GM23338 (cell line): Measurements from ENCODE around the gene TRIP10. TPM values are rescaled to one million over a fixed set of nuclear protein-coding genes. Genes with fewer than 3 reads are reported as not detected.
"Not testable (repeated sequence)": the region's sequence is repeated elsewhere in the genome, so short reads cannot be mapped to it uniquely, and the experiment has no call there.

Experiments
- ATAC-seq: fragments of 200-7000 bp; cut with Tn5 transposase; 3 replicates; pipeline ENCODE4 v1.9.1; 2020
- DNase-seq: peaks from one replicate; pipeline ENCODE4 v3.0.0-alpha.2; 2015; ENCODE audit warnings: low spot score
- H2AFZ ChIP-seq: fragments of 200-600 bp; sonication (generic); 2 replicates; pipeline ENCODE4 v1.8.0; 2016; ENCODE audit warnings: antibody characterized with exemption, mild to moderate bottlenecking, moderate library complexity
- H3F3A ChIP-seq: fragments of 200-600 bp; sonication (generic); replicated peaks from 2 replicates; pipeline ENCODE4 v1.8.0; 2017; ENCODE audit warnings: antibody characterized with exemption, mixed run types, low read depth
- H3K27ac ChIP-seq: fragments of 200-600 bp; sonication (generic); 2 replicates; pipeline ENCODE4 v1.6.1; 2016; ENCODE audit warnings: low read depth
- H3K27me3 ChIP-seq: fragments of 200-600 bp; sonication (generic); 2 replicates; pipeline ENCODE4 v1.8.0; 2016; ENCODE audit warnings: mild to moderate bottlenecking, mixed run types, moderate library complexity; ENCODE audit not compliant: insufficient read depth
- H3K36me3 ChIP-seq: fragments of 200-600 bp; sonication (generic); 2 replicates; pipeline ENCODE4 v1.8.0; 2016; ENCODE audit warnings: mild to moderate bottlenecking; ENCODE audit not compliant: insufficient read depth
- H3K4me1 ChIP-seq: fragments of 200-600 bp; sonication (generic); 2 replicates; pipeline ENCODE4 v1.8.0; 2016; ENCODE audit warnings: mild to moderate bottlenecking, moderate library complexity; ENCODE audit not compliant: insufficient read depth
- H3K4me2 ChIP-seq: fragments of 200-600 bp; sonication (generic); 2 replicates; pipeline ENCODE4 v1.7.1; 2017; ENCODE audit warnings: mixed run types
- H3K4me3 ChIP-seq: fragments of 200-600 bp; sonication (generic); 2 replicates; pipeline ENCODE4 v1.6.1; 2016; ENCODE audit warnings: mixed run types
- H3K79me2 ChIP-seq: fragments of 200-600 bp; sonication (generic); replicated peaks from 2 replicates; pipeline ENCODE4 v1.8.0; 2017; ENCODE audit warnings: mild to moderate bottlenecking; ENCODE audit not compliant: insufficient read depth
- H3K9me2 ChIP-seq: fragments of 200-600 bp; sonication (generic); 2 replicates; pipeline ENCODE4 v1.8.0; 2017; ENCODE audit not compliant: insufficient read depth
- H4K20me1 ChIP-seq: fragments of 200-600 bp; sonication (generic); replicated peaks from 2 replicates; pipeline ENCODE4 v1.8.0; 2017; ENCODE audit warnings: mild to moderate bottlenecking; ENCODE audit not compliant: insufficient read depth
- H3K27ac Mint-ChIP-seq: 2 replicates; pipeline ENCODE4 v1.8.0; 2020; ENCODE audit warnings: inconsistent platforms, mild to moderate bottlenecking, moderate library complexity, mixed read lengths
- H3K27me3 Mint-ChIP-seq: 3 replicates; pipeline ENCODE4 v1.8.0; 2022; ENCODE audit warnings: low read depth, mild to moderate bottlenecking, moderate library complexity, mixed read lengths, inconsistent platforms; ENCODE audit not compliant: insufficient read depth, poor library complexity
- H3K36me3 Mint-ChIP-seq: 3 replicates; pipeline ENCODE4 v1.8.0; 2021; ENCODE audit warnings: low read depth, mild to moderate bottlenecking, inconsistent platforms, moderate library complexity, mixed read lengths
- H3K4me1 Mint-ChIP-seq: 3 replicates; pipeline ENCODE4 v1.8.0; 2020; ENCODE audit warnings: mild to moderate bottlenecking, inconsistent platforms, mixed read lengths
- H3K4me3 Mint-ChIP-seq: 3 replicates; pipeline ENCODE4 v1.8.0; 2021; ENCODE audit warnings: moderate library complexity, mild to moderate bottlenecking, inconsistent platforms, mixed read lengths
- H3K9me3 Mint-ChIP-seq: 3 replicates; pipeline ENCODE4 v1.8.0; 2020; ENCODE audit warnings: moderate library complexity, mild to moderate bottlenecking, inconsistent platforms, mixed read lengths
- EZH2 ChIP-seq: fragments of 200-600 bp; sonication (generic); IDR thresholded peaks from one replicate; pipeline ENCODE4 v1.8.0; 2017; ENCODE audit warnings: antibody characterized with exemption, mild to moderate bottlenecking, low read depth; ENCODE audit not compliant: unreplicated experiment
- EZH2phosphoT487 ChIP-seq: fragments of 200-600 bp; sonication (generic); IDR thresholded peaks from one replicate; pipeline ENCODE4 v1.8.1; 2018; ENCODE audit warnings: antibody characterized with exemption; ENCODE audit not compliant: unreplicated experiment
- JUNB ChIP-seq: IDR thresholded peaks from one replicate; pipeline ENCODE4 v1.6.1; 2016; ENCODE audit warnings: antibody characterized with exemption; ENCODE audit not compliant: unreplicated experiment
- NANOG ChIP-seq: IDR thresholded peaks from 2 replicates; pipeline ENCODE4 v1.6.1; 2016; ENCODE audit warnings: antibody characterized with exemption, borderline replicate concordance
- POLR2AphosphoS5 ChIP-seq: IDR thresholded peaks from 2 replicates; pipeline ENCODE4 v1.6.1; 2016; ENCODE audit warnings: antibody characterized with exemption, low read depth
- ZNF114 ChIP-seq: fragments of 250-450 bp; sonication (Bioruptor Pico); IDR thresholded peaks from 2 replicates; pipeline ENCODE4 v1.5.0; 2020; ENCODE audit warnings: mild to moderate bottlenecking, moderate library complexity
- polyA plus RNA-seq: library from polyadenylated mRNA; unstranded; fragments of >200 nt; fragmentation: Nextera tagmentation; extraction: Ambion mirVana; gene quantifications from 2 replicates; pipeline ENCODE4 v1.2.1, GENCODE V29; 2016
- total RNA-seq: library from RNA; depleted of rRNA; stranded (reverse); fragments of >200 nt; shearing (Covaris generic); gene quantifications from 2 replicates; pipeline ENCODE4 v1.2.3, GENCODE V29; 2014
- TF ChIP-seq, protein P1 (sequence below): fragments of 250-450 bp; sonication (Bioruptor Pico); IDR thresholded peaks from 2 replicates; pipeline ENCODE4 v1.5.0; 2020; ENCODE audit warnings: mild to moderate bottlenecking, moderate library complexity

TRIP10 gene
- total and polyA plus RNA-seq, 2 experiments from 2014 or later = 56.8 to 68.5 TPM

GRCh38 chr19:6707658-6708018 is 31.8 kb upstream of the TRIP10 start (continued):
- TF ChIP-seq, protein P1, sequence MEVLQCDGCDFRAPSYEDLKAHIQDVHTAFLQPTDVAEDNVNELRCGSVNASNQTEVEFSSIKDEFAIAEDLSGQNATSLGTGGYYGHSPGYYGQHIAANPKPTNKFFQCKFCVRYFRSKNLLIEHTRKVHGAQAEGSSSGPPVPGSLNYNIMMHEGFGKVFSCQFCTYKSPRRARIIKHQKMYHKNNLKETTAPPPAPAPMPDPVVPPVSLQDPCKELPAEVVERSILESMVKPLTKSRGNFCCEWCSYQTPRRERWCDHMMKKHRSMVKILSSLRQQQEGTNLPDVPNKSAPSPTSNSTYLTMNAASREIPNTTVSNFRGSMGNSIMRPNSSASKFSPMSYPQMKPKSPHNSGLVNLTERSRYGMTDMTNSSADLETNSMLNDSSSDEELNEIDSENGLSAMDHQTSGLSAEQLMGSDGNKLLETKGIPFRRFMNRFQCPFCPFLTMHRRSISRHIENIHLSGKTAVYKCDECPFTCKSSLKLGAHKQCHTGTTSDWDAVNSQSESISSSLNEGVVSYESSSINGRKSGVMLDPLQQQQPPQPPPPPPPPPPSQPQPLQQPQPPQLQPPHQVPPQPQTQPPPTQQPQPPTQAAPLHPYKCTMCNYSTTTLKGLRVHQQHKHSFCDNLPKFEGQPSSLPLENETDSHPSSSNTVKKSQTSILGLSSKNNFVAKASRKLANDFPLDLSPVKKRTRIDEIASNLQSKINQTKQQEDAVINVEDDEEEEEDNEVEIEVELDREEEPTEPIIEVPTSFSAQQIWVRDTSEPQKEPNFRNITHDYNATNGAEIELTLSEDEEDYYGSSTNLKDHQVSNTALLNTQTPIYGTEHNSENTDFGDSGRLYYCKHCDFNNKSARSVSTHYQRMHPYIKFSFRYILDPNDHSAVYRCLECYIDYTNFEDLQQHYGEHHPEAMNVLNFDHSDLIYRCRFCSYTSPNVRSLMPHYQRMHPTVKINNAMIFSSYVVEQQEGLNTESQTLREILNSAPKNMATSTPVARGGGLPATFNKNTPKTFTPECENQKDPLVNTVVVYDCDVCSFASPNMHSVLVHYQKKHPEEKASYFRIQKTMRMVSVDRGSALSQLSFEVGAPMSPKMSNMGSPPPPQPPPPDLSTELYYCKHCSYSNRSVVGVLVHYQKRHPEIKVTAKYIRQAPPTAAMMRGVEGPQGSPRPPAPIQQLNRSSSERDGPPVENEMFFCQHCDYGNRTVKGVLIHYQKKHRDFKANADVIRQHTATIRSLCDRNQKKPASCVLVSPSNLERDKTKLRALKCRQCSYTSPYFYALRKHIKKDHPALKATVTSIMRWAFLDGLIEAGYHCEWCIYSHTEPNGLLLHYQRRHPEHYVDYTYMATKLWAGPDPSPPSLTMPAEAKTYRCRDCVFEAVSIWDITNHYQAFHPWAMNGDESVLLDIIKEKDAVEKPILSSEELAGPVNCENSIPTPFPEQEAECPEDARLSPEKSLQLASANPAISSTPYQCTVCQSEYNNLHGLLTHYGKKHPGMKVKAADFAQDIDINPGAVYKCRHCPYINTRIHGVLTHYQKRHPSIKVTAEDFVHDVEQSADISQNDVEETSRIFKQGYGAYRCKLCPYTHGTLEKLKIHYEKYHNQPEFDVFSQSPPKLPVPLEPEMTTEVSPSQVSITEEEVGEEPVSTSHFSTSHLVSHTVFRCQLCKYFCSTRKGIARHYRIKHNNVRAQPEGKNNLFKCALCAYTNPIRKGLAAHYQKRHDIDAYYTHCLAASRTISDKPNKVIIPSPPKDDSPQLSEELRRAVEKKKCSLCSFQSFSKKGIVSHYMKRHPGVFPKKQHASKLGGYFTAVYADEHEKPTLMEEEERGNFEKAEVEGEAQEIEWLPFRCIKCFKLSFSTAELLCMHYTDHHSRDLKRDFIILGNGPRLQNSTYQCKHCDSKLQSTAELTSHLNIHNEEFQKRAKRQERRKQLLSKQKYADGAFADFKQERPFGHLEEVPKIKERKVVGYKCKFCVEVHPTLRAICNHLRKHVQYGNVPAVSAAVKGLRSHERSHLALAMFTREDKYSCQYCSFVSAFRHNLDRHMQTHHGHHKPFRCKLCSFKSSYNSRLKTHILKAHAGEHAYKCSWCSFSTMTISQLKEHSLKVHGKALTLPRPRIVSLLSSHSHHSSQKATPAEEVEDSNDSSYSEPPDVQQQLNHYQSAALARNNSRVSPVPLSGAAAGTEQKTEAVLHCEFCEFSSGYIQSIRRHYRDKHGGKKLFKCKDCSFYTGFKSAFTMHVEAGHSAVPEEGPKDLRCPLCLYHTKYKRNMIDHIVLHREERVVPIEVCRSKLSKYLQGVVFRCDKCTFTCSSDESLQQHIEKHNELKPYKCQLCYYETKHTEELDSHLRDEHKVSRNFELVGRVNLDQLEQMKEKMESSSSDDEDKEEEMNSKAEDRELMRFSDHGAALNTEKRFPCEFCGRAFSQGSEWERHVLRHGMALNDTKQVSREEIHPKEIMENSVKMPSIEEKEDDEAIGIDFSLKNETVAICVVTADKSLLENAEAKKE (CRISPR knock-in tag) = no peak
- TF ChIP-seq POLR2AphosphoS5 (no peak), NANOG (no peak), EZH2 (no peak), ZNF114 (no peak)

DNA sequence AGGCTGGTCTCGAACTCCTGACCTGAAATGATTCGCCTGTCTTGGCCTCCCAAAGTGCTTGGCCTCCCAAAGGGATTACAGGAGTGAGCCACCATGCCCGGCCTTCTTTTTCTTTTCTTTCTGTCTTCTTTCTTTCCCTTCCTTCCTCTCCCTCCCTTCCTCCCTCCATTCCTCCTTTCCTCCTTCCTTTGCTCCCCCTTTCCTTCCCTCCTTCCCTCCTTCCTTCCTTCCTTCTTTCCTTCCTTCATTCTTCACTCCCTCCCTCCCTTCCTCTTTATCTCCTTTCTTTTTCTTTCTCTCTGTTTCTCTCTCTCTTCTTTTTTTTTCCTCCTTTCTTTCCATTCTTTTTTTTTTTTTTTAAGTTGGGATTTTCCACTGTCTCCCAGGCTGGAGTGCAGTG is 31.1 kb upstream of the TRIP10 start:
- Mint-ChIP-seq H3K27me3 (peaks cover 10% of the 10 kb centered on the region), H3K4me1 (no peaks in the 10 kb centered on the region), H3K9me3 (peaks cover 93% of the 10 kb centered on the region), H3K4me3 (no peak overlapping the region), H3K36me3 (peaks cover 36% of the 10 kb centered on the region), H3K27ac (no peak overlapping the region)
- DNase-seq = no peak
- no peak for TF ChIP-seq ZNF114
- TF ChIP-seq JUNB = no peak
- TF ChIP-seq NANOG = no peak
- no peak for TF ChIP-seq POLR2AphosphoS5
- TF ChIP-seq EZH2phosphoT487 = no peak
- no peaks in the 10 kb centered on the region for H3K79me2 ChIP-seq
- no peaks in the 10 kb centered on the region for H3K9me2 ChIP-seq
- peaks cover 21% of the 10 kb centered on the region for H3K27me3 ChIP-seq
- H3K4me3 ChIP-seq = no peak overlapping the region
- H3K36me3 ChIP-seq = no peaks in the 10 kb centered on the region
- H3K4me2 ChIP-seq = no peak overlapping the region
- no peak overlapping the region for H2AFZ ChIP-seq
- H3K4me1 ChIP-seq = 0 out of 2 replicates have a peak, but pooled peaks cover 2% of the 10 kb centered on the region
- no peak overlapping the region for H3K27ac ChIP-seq
- no peaks in the 10 kb centered on the region for H3F3A ChIP-seq
- H4K20me1 ChIP-seq = no peaks in the 10 kb centered on the region
- ATAC-seq = no peak

DNA sequence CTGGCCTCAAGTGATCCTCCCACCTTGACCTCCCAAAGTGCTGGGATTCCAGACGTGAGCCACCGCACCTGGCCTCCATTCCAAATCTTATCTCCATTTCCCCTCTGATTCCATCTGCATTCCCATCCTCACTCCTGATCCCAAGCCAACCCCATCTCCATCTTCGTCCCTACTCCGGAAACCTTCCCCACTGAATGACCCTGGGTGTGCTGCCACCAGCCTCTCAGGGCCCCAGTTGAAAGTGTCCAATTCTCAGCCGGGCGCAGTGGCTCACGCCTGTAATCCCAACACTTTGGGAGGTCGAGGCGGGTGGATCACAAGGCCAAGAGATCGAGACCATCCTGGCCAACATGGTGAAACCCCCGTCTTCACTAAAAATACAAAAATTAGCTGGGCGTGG is 30.6 kb upstream of the TRIP10 start:
- not testable (repeated sequence) for H3K4me1 Mint-ChIP-seq, H3K27ac Mint-ChIP-seq
- H3K9me3 Mint-ChIP-seq = peaks cover 87% of the 10 kb centered on the region

More for the DNA sequence above, 30.6 kb upstream of the TRIP10 start:
- not testable (repeated sequence) for H3K4me3 ChIP-seq, H4K20me1 ChIP-seq, H3K4me2 ChIP-seq, H3K9me2 ChIP-seq, H2AFZ ChIP-seq, H3F3A ChIP-seq, H3K36me3 ChIP-seq, ATAC-seq, H3K4me3 Mint-ChIP-seq, H3K79me2 ChIP-seq, H3K4me1 ChIP-seq, DNase-seq, H3K27ac ChIP-seq
- H3K36me3 Mint-ChIP-seq = peaks cover 36% of the 10 kb centered on the region
- H3K27me3 ChIP-seq = peaks cover 21% of the 10 kb centered on the region
- peaks cover 10% of the 10 kb centered on the region for H3K27me3 Mint-ChIP-seq
